NCI-H1694 treated with DMSO at 0.1 percent for 48 hours (cell line): ENCODE results near the gene DYNC1I1.

Source experiments
- DNase-seq: peaks from one replicate; lab custom pipeline; 2025; lab: John Stamatoyannopoulos, UW

DYNC1I1 gene

GRCh38 chr7:96144260-96144526 lies 371.8 kb downstream of the DYNC1I1 start:
- no peak for DNase-seq
